NB4 (cell line): ENCODE results near the gene UST.

ENCODE experiments used
- POLR2A ChIP-seq: IDR thresholded peaks from 2 replicates; pipeline ENCODE4 v1.6.1; 2011; ENCODE audit warnings: mild to moderate bottlenecking; ENCODE audit not compliant: insufficient read length; ENCODE audit errors: extremely low read depth
- TF ChIP-seq, protein P1 (sequence below): IDR thresholded peaks from one replicate; pipeline ENCODE4 v1.5.1; 2012; ENCODE audit warnings: low read depth, low read length

DNA sequence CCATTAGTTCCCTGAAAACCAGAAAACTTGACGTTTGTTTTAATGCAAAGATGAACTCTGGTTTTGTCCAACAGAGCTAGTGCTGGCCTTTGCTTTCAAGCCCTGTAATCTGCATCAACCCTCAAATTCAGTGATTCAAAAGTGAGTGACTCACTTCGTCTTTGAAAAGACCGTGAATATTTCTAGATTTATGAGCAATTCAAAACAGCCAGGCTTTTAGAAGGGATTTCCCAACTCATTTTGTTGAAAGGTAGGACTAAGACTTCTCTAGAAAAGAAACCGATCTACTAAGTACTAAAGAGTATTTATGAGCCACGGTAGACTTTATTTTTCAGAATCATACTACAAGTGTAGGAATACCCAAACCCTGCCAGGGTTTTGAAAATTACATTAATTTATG lies 121.5 kb downstream of the UST start:
- TF ChIP-seq, protein P1, sequence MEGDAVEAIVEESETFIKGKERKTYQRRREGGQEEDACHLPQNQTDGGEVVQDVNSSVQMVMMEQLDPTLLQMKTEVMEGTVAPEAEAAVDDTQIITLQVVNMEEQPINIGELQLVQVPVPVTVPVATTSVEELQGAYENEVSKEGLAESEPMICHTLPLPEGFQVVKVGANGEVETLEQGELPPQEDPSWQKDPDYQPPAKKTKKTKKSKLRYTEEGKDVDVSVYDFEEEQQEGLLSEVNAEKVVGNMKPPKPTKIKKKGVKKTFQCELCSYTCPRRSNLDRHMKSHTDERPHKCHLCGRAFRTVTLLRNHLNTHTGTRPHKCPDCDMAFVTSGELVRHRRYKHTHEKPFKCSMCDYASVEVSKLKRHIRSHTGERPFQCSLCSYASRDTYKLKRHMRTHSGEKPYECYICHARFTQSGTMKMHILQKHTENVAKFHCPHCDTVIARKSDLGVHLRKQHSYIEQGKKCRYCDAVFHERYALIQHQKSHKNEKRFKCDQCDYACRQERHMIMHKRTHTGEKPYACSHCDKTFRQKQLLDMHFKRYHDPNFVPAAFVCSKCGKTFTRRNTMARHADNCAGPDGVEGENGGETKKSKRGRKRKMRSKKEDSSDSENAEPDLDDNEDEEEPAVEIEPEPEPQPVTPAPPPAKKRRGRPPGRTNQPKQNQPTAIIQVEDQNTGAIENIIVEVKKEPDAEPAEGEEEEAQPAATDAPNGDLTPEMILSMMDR = no peak
- no peak for TF ChIP-seq POLR2A
